ENCODE measurements around the gene PRKCZ.

GRCh38 chr1:2018217-2019171 lies 31.7 kb upstream of the PRKCZ start:
- TF ChIP-seq LEF1 (IDR thresholded peaks at IDR 0.05): no peak
- TF ChIP-seq CBX5 (IDR thresholded peaks at IDR 0.05; ENCODE audit: borderline replicate concordance, low read depth): no peak
- TF ChIP-seq GABPA (tag; conservative IDR thresholded peaks at IDR 0.05; ENCODE audit: low read depth): no peak
- no peak for TF ChIP-seq RAD51 (IDR thresholded peaks at IDR 0.05; ENCODE audit: borderline replicate concordance, low read depth)
- no peak for TF ChIP-seq PML (IDR thresholded peaks at IDR 0.05; ENCODE audit: low read length)
